Measurements from ENCODE around the gene CCDC97.

CCDC97 gene

DNA sequence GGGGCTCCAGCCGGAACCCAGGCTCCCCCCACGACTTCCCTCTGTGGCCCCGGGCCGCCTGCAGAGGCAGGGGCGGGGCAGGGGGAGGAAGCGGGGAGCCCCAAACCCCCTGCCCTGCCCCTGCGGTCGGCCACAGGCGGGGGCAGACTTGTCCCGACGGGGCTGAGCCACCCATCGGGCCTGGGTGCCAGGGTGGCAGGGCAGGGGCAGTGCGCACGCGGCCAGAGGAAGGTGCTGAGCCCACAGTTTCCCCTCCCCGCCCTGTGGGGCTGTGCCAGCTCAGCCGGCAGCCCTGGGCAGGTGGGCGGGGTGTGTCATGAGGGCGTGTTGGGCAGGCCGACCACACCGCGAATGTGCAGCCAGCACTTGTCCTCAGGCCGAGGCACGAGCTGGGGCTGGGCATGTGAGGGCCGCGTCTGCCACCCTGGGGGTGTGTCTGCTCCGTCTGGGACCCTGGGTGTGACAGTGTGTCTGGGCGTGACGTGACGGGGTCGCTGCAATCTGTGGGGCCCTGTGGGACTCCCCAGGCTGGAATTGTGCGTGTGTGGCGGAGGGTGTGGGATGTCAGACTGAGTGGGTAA, 17.7 kb downstream of the CCDC97 start (continued):
- TF ChIP-seq, protein P1, sequence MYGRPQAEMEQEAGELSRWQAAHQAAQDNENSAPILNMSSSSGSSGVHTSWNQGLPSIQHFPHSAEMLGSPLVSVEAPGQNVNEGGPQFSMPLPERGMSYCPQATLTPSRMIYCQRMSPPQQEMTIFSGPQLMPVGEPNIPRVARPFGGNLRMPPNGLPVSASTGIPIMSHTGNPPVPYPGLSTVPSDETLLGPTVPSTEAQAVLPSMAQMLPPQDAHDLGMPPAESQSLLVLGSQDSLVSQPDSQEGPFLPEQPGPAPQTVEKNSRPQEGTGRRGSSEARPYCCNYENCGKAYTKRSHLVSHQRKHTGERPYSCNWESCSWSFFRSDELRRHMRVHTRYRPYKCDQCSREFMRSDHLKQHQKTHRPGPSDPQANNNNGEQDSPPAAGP (tag by site-specific recombination; IDR thresholded peaks at IDR 0.05), result peak; percentile 83
- TF ChIP-seq KLF1 (tag by site-specific recombination; IDR thresholded peaks at IDR 0.05) (peak; percentile 99), SP2 (tag by site-specific recombination; IDR thresholded peaks at IDR 0.05) (peak; percentile 31; the same call in 1 of the 2 replicates), ZNF350 (tag by site-specific recombination; IDR thresholded peaks at IDR 0.05) (no peak), GLIS2 (tag by site-specific recombination; IDR thresholded peaks at IDR 0.05) (peak; percentile 21; the same call in 1 of the 2 replicates), SP7 (tag by site-specific recombination; IDR thresholded peaks at IDR 0.05) (peak; percentile 73), KLF8 (tag by site-specific recombination; IDR thresholded peaks at IDR 0.05) (peak; percentile 63; the same call in 1 of the 2 replicates), EGR2 (tag by site-specific recombination; IDR thresholded peaks at IDR 0.05; ENCODE audit: low read depth) (peak; percentile 76), ZNF248 (tag by site-specific recombination; IDR thresholded peaks at IDR 0.05) (no peak), ZNF561 (tag by site-specific recombination; IDR thresholded peaks at IDR 0.05; ENCODE audit: borderline replicate concordance) (no peak), ZNF48 (tag by site-specific recombination; IDR thresholded peaks at IDR 0.05) (no peak), ZNF776 (tag by site-specific recombination; IDR thresholded peaks at IDR 0.05; ENCODE audit: borderline replicate concordance) (no peak), RBAK (tag by site-specific recombination; IDR thresholded peaks at IDR 0.05) (no peak)
- TF ChIP-seq, protein P2, sequence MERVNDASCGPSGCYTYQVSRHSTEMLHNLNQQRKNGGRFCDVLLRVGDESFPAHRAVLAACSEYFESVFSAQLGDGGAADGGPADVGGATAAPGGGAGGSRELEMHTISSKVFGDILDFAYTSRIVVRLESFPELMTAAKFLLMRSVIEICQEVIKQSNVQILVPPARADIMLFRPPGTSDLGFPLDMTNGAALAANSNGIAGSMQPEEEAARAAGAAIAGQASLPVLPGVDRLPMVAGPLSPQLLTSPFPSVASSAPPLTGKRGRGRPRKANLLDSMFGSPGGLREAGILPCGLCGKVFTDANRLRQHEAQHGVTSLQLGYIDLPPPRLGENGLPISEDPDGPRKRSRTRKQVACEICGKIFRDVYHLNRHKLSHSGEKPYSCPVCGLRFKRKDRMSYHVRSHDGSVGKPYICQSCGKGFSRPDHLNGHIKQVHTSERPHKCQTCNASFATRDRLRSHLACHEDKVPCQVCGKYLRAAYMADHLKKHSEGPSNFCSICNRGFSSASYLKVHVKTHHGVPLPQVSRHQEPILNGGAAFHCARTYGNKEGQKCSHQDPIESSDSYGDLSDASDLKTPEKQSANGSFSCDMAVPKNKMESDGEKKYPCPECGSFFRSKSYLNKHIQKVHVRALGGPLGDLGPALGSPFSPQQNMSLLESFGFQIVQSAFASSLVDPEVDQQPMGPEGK (tag by site-specific recombination; IDR thresholded peaks at IDR 0.05), result peak; percentile 26; the same call in 1 of the 2 replicates

DNA sequence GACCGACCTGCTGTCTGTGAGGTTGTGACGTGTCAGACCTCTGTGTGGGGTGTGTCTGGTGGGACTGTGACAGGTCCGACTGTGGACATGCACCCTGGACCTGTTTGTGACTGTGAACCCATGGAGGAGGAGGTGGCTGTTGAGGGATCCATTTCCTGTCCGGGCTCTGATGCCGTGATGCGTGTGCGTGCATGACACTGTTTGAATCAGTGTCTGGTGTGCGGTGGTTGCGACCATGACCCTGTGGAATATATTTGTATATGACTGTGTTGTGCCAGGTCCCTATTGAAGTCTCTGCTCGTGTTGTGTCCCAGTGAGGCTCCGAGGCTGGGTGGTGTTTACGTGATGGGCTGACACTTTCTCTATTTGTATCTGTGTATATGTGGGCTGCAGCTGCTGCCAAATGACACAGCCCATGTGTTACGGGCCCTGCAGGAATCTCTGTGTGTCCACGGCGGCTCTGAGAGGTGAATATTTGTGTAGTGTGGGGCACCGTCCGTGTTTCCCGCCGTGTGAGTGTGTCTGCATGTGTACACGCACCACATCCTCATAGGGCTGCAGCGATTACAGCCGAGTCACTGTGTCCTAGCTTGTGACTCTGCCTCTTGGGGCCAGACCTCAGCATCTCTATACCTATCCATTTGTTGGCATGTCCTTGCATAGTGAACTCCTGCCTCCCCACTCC, 18.3 kb downstream of the CCDC97 start:
- H3K4me1 ChIP-seq (ENCODE audit: control insufficient read depth, insufficient read depth, low read length), result peaks cover 15% of the 10 kb centered on the region
- peaks cover 18 to 39% of the 10 kb centered on the region in 2 experiments; a peak in 2 of 3 replicates for H3K36me3 ChIP-seq (ENCODE audit: control insufficient read depth in 2 of 2, insufficient read depth in 1 of 2, low read length in 2 of 2)
- POLR2A ChIA-PET, result interaction anchor here (1.1 to 1.8 kb wide), 5 partner anchors 8 to 111 kb away, joined by 3 to 7 read pairs (median 4); no protein-coding TSS in a partner anchor
- H3K9me3 ChIP-seq (ENCODE audit: control insufficient read depth, insufficient read depth, low read depth, low read length), result no peaks in the 10 kb centered on the region
- CTCF ChIA-PET, result interaction anchor here (0.7 to 1.2 kb wide), 2 partner anchors 24 to 235 kb away, joined by 3 to 6 read pairs; no protein-coding TSS in a partner anchor
- H3K27ac ChIP-seq (ENCODE audit: extremely low read depth, low read depth, low read length), result 0 out of 2 replicates have a peak overlapping the region, but pooled peaks have one; percentile 30
- H3K4me3 ChIP-seq (ENCODE audit: low read depth, low read length), result no peak overlapping the region
- TF ChIP-seq EGR2 (tag by site-specific recombination; IDR thresholded peaks at IDR 0.05; ENCODE audit: low read depth), result no peak
- TF ChIP-seq ZBTB1 (tag by site-specific recombination; IDR thresholded peaks at IDR 0.05), result no peak

DNA sequence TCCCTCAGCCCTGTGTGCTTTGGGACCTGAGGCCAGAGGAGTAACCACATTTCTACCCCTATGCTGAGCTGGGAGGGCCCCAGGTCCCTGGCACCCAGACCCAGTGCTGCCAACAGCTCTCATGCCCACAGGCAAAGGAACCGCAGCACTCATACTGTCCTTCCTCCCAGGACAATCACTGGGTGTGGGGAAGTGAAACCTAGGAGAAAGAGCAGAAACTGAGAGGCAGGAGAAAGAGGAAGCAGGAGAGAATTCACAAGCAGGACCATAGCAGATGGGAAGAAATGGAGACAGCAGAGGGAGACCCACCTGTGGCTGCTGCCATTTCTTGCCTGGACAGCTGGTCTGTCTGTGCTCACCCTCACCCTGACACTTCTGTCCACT, 18.9 kb downstream of the CCDC97 start:
- peaks cover 18 to 43% of the 10 kb centered on the region in 2 experiments; a peak in 2 of 3 replicates for H3K36me3 ChIP-seq (ENCODE audit: control insufficient read depth in 2 of 2, insufficient read depth in 1 of 2, low read length in 2 of 2)
- H3K9me3 ChIP-seq (ENCODE audit: control insufficient read depth, insufficient read depth, low read depth, low read length), result no peaks in the 10 kb centered on the region
- 0 out of 2 replicates have a peak overlapping the region, but pooled peaks have one; percentile 30 for H3K27ac ChIP-seq (ENCODE audit: extremely low read depth, low read depth, low read length)
- ChIA-PET POLR2A (interaction anchor here (1.0 to 1.2 kb wide), 3 partner anchors 10 to 35 kb away, joined by 3 to 6 read pairs (median 4); no protein-coding TSS in a partner anchor), CTCF (interaction anchor here (1.2 kb wide), 1 partner anchor 235 kb away, joined by 6 read pairs; no protein-coding TSS in a partner anchor)
- TF ChIP-seq, protein P3, sequence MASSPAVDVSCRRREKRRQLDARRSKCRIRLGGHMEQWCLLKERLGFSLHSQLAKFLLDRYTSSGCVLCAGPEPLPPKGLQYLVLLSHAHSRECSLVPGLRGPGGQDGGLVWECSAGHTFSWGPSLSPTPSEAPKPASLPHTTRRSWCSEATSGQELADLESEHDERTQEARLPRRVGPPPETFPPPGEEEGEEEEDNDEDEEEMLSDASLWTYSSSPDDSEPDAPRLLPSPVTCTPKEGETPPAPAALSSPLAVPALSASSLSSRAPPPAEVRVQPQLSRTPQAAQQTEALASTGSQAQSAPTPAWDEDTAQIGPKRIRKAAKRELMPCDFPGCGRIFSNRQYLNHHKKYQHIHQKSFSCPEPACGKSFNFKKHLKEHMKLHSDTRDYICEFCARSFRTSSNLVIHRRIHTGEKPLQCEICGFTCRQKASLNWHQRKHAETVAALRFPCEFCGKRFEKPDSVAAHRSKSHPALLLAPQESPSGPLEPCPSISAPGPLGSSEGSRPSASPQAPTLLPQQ (tag by site-specific recombination; IDR thresholded peaks at IDR 0.05), result no peak
- TF ChIP-seq PRDM1 (tag by site-specific recombination; IDR thresholded peaks at IDR 0.05) (peak; percentile 85), ZNF433 (tag by site-specific recombination; IDR thresholded peaks at IDR 0.05; ENCODE audit: low read depth) (no peak), SCRT2 (tag by site-specific recombination; IDR thresholded peaks at IDR 0.05) (peak; percentile 89), SCRT1 (tag by site-specific recombination; IDR thresholded peaks at IDR 0.05; ENCODE audit: borderline replicate concordance) (peak; percentile 91)
- peaks cover 12% of the 10 kb centered on the region for H3K4me1 ChIP-seq (ENCODE audit: control insufficient read depth, insufficient read depth, low read length)
- no peak overlapping the region for H3K4me3 ChIP-seq (ENCODE audit: low read depth, low read length)
